H1 (cell line): ENCODE measurements around the gene TMEM272.

Experiments used
- ASH2L ChIP-seq: fragments of 200-600, 300-600 bp; sonication (generic); IDR thresholded peaks from one replicate; pipeline ENCODE4 v1.7.1; 2017; ENCODE audit warnings: low read length
- CTCF ChIP-seq, 3 experiments: IDR thresholded peaks; 1 replicate in 2 of 3; 2 replicates in 1 of 3; pipeline versions ENCODE4 v1.5.1 to v1.6.1; 2011; ENCODE audit warnings: low read length in 3 of 3, mild to moderate bottlenecking in 3 of 3, inconsistent platforms in 2 of 3, low read depth in 1 of 3, moderate library complexity in 1 of 3; ENCODE audit not compliant: insufficient read depth in 1 of 3; ENCODE audit errors: control extremely low read depth in 1 of 3
- EGR1 ChIP-seq: IDR thresholded peaks from 2 replicates; pipeline ENCODE4 v1.6.1; 2011; ENCODE audit warnings: low read depth, low read length, borderline replicate concordance
- GTF2F1 ChIP-seq: IDR thresholded peaks from 2 replicates; pipeline ENCODE4 v1.6.1; 2012; ENCODE audit warnings: low read depth, low read length, improper control_type of control experiment, borderline replicate concordance
- JUN ChIP-seq: IDR thresholded peaks from 2 replicates; pipeline ENCODE4 v1.6.1; 2011; ENCODE audit warnings: low read depth, mild to moderate bottlenecking, improper control_type of control experiment, low read length
- POLR2A ChIP-seq, 2 experiments: IDR thresholded peaks; 1 replicate in 1 of 2; 2 replicates in 1 of 2; pipeline ENCODE4 v1.6.1; 2011; ENCODE audit warnings: low read depth in 2 of 2, low read length in 2 of 2, mild to moderate bottlenecking in 2 of 2; ENCODE audit errors: control extremely low read depth in 1 of 2
- POLR2AphosphoS5 ChIP-seq: IDR thresholded peaks from 2 replicates; pipeline ENCODE4 v1.6.1; 2011; ENCODE audit warnings: low read depth, low read length
- TF ChIP-seq, protein P1 (sequence below): IDR thresholded peaks from 2 replicates; pipeline ENCODE4 v1.6.1; 2011; ENCODE audit warnings: low read length, improper control_type of control experiment

DNA sequence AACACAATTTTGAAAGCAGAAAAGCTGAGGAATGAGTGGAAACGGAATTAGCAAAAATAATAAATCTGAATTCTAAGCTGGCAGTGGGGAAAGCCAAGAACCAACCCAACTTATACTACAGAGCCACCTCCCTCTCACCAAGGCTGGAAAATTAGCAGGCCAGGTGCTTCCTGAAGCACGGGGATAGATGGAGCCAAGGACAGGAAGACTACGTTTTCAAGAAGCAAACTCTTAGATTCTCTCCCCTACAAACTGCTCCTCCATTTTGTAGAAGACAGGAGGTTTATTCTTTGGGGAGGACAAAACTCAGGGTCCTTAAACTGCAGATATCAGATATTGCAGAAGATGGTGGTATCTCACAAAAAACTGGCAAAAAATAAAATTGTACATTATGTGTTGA lies 25.6 kb upstream of the TMEM272 start:
- no peak for TF ChIP-seq ASH2L
- no peak for TF ChIP-seq GTF2F1
- no peak for TF ChIP-seq CTCF (IDR thresholded peaks at IDR 0.05; ENCODE audit: control extremely low read depth in 1 of 3, insufficient read depth in 1 of 3, low read depth in 1 of 3, low read length in 3 of 3)
- TF ChIP-seq EGR1, result no peak
- no peak for TF ChIP-seq POLR2A (IDR thresholded peaks at IDR 0.05; ENCODE audit: control extremely low read depth in 1 of 2, low read depth in 2 of 2, low read length in 2 of 2)
- TF ChIP-seq, protein P1, sequence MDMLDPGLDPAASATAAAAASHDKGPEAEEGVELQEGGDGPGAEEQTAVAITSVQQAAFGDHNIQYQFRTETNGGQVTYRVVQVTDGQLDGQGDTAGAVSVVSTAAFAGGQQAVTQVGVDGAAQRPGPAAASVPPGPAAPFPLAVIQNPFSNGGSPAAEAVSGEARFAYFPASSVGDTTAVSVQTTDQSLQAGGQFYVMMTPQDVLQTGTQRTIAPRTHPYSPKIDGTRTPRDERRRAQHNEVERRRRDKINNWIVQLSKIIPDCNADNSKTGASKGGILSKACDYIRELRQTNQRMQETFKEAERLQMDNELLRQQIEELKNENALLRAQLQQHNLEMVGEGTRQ, result no peak
- no peak for TF ChIP-seq POLR2AphosphoS5
- TF ChIP-seq JUN, result no peak
